HCT116 (cell line): Measurements from ENCODE around the gene PRPSAP1. TPM values are rescaled to one million over a fixed set of nuclear protein-coding genes. Genes with fewer than 3 reads are reported as not detected.

Experiments used
- ATAC-seq: fragments of 200-7000 bp; cut with Tn5 transposase; 2 replicates; pipeline ENCODE4 v1.9.1; 2020; ENCODE audit warnings: mild to moderate bottlenecking, moderate library complexity
- BruUV-seq: library from RNA; stranded (reverse); fragments of 400-500 nt; replicated peaks from 2 replicates; lab custom pipeline; 2021; lab: Mats Ljungman, UMichigan
- CTCF ChIA-PET: fragments of 300-600 bp; sonication (Branson Sonifier 250); formaldehyde crosslinking; loops from one replicate; lab custom pipeline; 2021; ENCODE audit warnings: antibody characterized with exemption; lab: Charles Lee
- POLR2A ChIA-PET: fragments of 300-600, 350-600 bp; sonication (Branson Sonifier 250); formaldehyde crosslinking; loops from one replicate; lab custom pipeline; 2021; ENCODE audit warnings: antibody characterized with exemption; lab: Charles Lee
- RAD21 ChIA-PET, 2 experiments: fragments of 300-600 bp; sonication (Branson Sonifier 250); formaldehyde crosslinking; loops; one replicate each; lab custom pipeline; 2023; ENCODE audit warnings: low total read pairs in 2 of 2; ENCODE audit not compliant: uncharacterized antibody in 2 of 2, unreplicated experiment in 2 of 2, low non-redundant PET in 1 of 2; lab: Charles Lee
- DNase-seq: peaks from one replicate; pipeline ENCODE4 v3.0.0-alpha.2; 2010; ENCODE audit warnings: low read depth, low spot score
- H2AFZ ChIP-seq: fragments of 200-600 bp; shearing (Covaris generic), sonication (generic); 2 replicates; pipeline ENCODE4 v1.6.1; 2017; ENCODE audit warnings: low read depth, mixed run types, mixed read lengths, antibody characterized with exemption, low read length; ENCODE audit not compliant: poor library complexity, severe bottlenecking
- H3K27ac ChIP-seq: 2 replicates; pipeline ENCODE4 v1.5.1; 2012; ENCODE audit warnings: low read depth, low read length
- H3K27me3 ChIP-seq: fragments of 200-600 bp; sonication (generic); 2 replicates; pipeline ENCODE4 v1.6.1; 2016; ENCODE audit warnings: mixed run types, low read length, mixed read lengths; ENCODE audit not compliant: insufficient read depth
- H3K36me3 ChIP-seq, 2 experiments: fragments of 200-500 bp in 1 of 2; fragments of 200-600 bp in 1 of 2; sonication (Bioruptor generic) in 1 of 2; sonication (generic) in 1 of 2; 2 replicates each; pipeline versions ENCODE4 v1.5.1 to v1.6.1; 2014 to 2016; ENCODE audit warnings: low read length in 2 of 2, inconsistent platforms in 1 of 2, mixed read lengths in 1 of 2, mixed run types in 1 of 2; ENCODE audit not compliant: insufficient read depth in 2 of 2, control insufficient read depth in 1 of 2
- H3K4me1 ChIP-seq, 2 experiments: fragments of 200-600 bp in 1 of 2; sonication (generic) in 1 of 2; 2 replicates each; pipeline versions ENCODE4 v1.5.1 to v1.6.1; 2012 to 2017; ENCODE audit warnings: low read length in 2 of 2, inconsistent platforms in 1 of 2, mild to moderate bottlenecking in 1 of 2, mixed read lengths in 1 of 2, mixed run types in 1 of 2, moderate library complexity in 1 of 2; ENCODE audit not compliant: insufficient read depth in 2 of 2, control insufficient read depth in 1 of 2
- H3K4me2 ChIP-seq: fragments of 200-600 bp; sonication (generic); 2 replicates; pipeline ENCODE4 v1.6.1; 2017; ENCODE audit warnings: mixed run types, low read length, mixed read lengths
- H3K4me3 ChIP-seq, 2 experiments: fragments of 200-600 bp in 1 of 2; sonication (generic) in 1 of 2; replicated peaks in 1 of 2; 2 replicates each; pipeline ENCODE4 v1.5.1; 2011 to 2016; ENCODE audit warnings: low read length in 2 of 2, control low read depth in 1 of 2, low read depth in 1 of 2, mild to moderate bottlenecking in 1 of 2, mixed read lengths in 1 of 2, mixed run types in 1 of 2
- H3K79me2 ChIP-seq: fragments of 200-600 bp; sonication (generic); 2 replicates; pipeline ENCODE4 v1.6.1; 2017; ENCODE audit warnings: mild to moderate bottlenecking, mixed run types, low read length, moderate library complexity, mixed read lengths; ENCODE audit not compliant: insufficient read depth
- H3K9ac ChIP-seq: fragments of 200-600 bp; sonication (generic); 2 replicates; pipeline ENCODE4 v1.6.1; 2016; ENCODE audit warnings: low read length, mixed read lengths
- H3K9me2 ChIP-seq: fragments of 200-600 bp; sonication (generic), shearing (Covaris generic); 2 replicates; pipeline ENCODE4 v1.6.1; 2017; ENCODE audit warnings: mixed run types, mild to moderate bottlenecking, moderate library complexity; ENCODE audit not compliant: insufficient read depth
- H3K9me3 ChIP-seq, 2 experiments: fragments of 200-500 bp in 1 of 2; fragments of 200-600 bp in 1 of 2; sonication (Bioruptor generic) in 1 of 2; sonication (generic) in 1 of 2; 2 replicates each; pipeline ENCODE4 v1.6.1; 2014 to 2017; ENCODE audit warnings: low read length in 2 of 2, mixed read lengths in 2 of 2, inconsistent platforms in 1 of 2, low read depth in 1 of 2, mild to moderate bottlenecking in 1 of 2, mixed run types in 1 of 2, moderate library complexity in 1 of 2; ENCODE audit not compliant: control insufficient read depth in 1 of 2, insufficient read depth in 1 of 2
- H4K20me1 ChIP-seq: fragments of 200-600 bp; sonication (generic), shearing (Covaris generic); 2 replicates; pipeline ENCODE4 v1.6.1; 2017; ENCODE audit warnings: mixed run types, mild to moderate bottlenecking, moderate library complexity; ENCODE audit not compliant: insufficient read depth
- ELF1 ChIP-seq: IDR thresholded peaks from 2 replicates; pipeline ENCODE4 v1.6.1; 2012; ENCODE audit warnings: low read depth, borderline replicate concordance
- EZH2 ChIP-seq: fragments of 200-600 bp; sonication (generic); IDR thresholded peaks from 2 replicates; pipeline ENCODE4 v1.6.1; 2017; ENCODE audit warnings: antibody characterized with exemption, mixed run types
- EZH2phosphoT487 ChIP-seq: fragments of 200-600 bp; IDR thresholded peaks from 2 replicates; pipeline ENCODE4 v1.6.1; 2018; ENCODE audit warnings: antibody characterized with exemption, borderline replicate concordance
- FOSL1 ChIP-seq: IDR thresholded peaks from 2 replicates; pipeline ENCODE4 v1.6.1; 2012; ENCODE audit warnings: low read depth
- JUND ChIP-seq: IDR thresholded peaks from 2 replicates; pipeline ENCODE4 v1.6.1; 2012
- POLR2A ChIP-seq: IDR thresholded peaks from 2 replicates; pipeline ENCODE4 v1.7.0; 2011; ENCODE audit warnings: borderline replicate concordance; ENCODE audit not compliant: insufficient read depth, insufficient read length; ENCODE audit errors: extremely low read depth
- RAD21 ChIP-seq: IDR thresholded peaks from 2 replicates; pipeline ENCODE4 v1.6.1; 2012; ENCODE audit warnings: low read depth, mild to moderate bottlenecking
- SIN3A ChIP-seq: IDR thresholded peaks from 2 replicates; pipeline ENCODE4 v1.6.1; 2012; ENCODE audit warnings: low read depth
- ZFX ChIP-seq: fragments of 450-650 bp; IDR thresholded peaks from 2 replicates; pipeline ENCODE4 v1.6.1; 2017
- ZNF274 ChIP-seq: fragments of 200-500 bp; sonication (Bioruptor generic); IDR thresholded peaks from 2 replicates; pipeline ENCODE4 v1.6.1; 2014; ENCODE audit warnings: mild to moderate bottlenecking, low read depth, low read length, inconsistent platforms
- intact Hi-C: fragments of 100-400 bp; cut with micrococcal nuclease; formaldehyde crosslinking; loops from 2 replicates; pipeline ENCODE4 v1.10.0; 2022
- total RNA-seq: library from RNA; stranded (reverse); gene quantifications from one replicate; pipeline ENCODE4 v1.2.1, GENCODE V29; 2021; ENCODE audit not compliant: unreplicated experiment
- TF ChIP-seq, protein P1 (sequence below): IDR thresholded peaks from 2 replicates; pipeline ENCODE4 v1.6.1; 2012
- TF ChIP-seq, protein P2 (sequence below): IDR thresholded peaks from 2 replicates; pipeline ENCODE4 v1.6.1; 2012; ENCODE audit warnings: low read depth
- TF ChIP-seq, protein P3 (sequence below), 3 experiments: fragments of 200-600 bp in 1 of 3; sonication (generic) in 1 of 3; IDR thresholded peaks in 2 of 3; conservative IDR thresholded peaks in 1 of 3; 2 replicates each; pipeline ENCODE4 v1.5.1; 2012 to 2017; ENCODE audit warnings: low read depth in 2 of 3, low read length in 2 of 3, antibody characterized with exemption in 1 of 3, borderline replicate concordance in 1 of 3, control low read depth in 1 of 3, mild to moderate bottlenecking in 1 of 3, mixed read lengths in 1 of 3, mixed run types in 1 of 3, moderate library complexity in 1 of 3; ENCODE audit not compliant: insufficient read depth in 1 of 3
- TF ChIP-seq, protein P4 (sequence below): IDR thresholded peaks from 2 replicates; pipeline ENCODE4 v1.6.1; 2012

The PRPSAP1 gene
- total RNA-seq, 1 experiment from 2014 or later, result 81.4 TPM

DNA sequence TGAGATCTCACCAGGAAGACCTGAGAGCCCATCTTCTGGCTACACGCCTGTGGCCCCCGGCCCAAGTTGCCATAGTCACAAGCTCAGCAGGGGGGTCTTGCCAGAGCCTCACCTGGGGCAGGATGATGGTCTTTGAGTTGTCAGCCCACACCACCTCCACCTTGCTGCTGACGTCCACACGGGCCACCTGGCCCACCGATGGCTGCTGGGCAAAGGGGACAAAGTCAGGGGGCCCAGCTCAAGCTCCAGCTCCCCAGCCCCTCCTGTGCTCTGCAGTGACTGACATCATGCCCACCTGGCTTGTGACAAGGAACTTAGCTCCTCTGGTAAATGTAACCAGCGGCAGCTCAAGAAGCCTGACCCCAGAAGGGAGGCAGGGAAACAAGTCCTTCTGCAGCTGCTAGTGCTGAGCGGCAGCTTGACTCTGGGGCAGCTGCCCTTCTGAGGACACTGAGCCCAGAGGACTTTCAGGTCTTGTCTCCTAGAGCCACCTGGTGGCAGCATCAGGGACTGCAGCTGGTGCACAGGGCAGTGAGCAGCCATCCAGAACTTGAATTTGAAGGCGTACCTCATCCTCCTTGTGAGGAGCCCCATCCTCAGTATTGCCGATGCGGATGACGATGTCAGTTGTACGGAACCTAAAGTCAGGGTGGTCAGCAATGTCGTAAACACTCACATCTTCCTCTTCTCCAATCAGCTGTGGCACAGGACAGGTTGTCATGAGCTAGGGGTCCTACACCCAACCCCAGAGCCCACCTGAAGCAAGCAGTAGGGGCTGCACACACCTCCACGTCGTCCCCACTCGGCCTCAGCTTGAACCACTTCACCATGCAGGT lies 44.2 kb upstream of the PRPSAP1 start:
- Histone ChIP-seq H3K4me1 (no peaks in the 10 kb centered on the region), H3K9me2 (no peaks in the 10 kb centered on the region), H3K79me2 (no peaks in the 10 kb centered on the region), H3K9ac (no peak overlapping the region), H3K4me3 (no peak overlapping the region), H3K36me3 (peaks cover 59 to 64% of the 10 kb centered on the region in 2 experiments; a peak in 3 of 4 replicates), H3K9me3 (no peaks in the 10 kb centered on the region), H3K4me2 (no peak overlapping the region), H3K27me3 (no peaks in the 10 kb centered on the region), H4K20me1 (peaks cover 4% of the 10 kb centered on the region; the same call in 1 of the 2 replicates), H3K27ac (no peak overlapping the region), H2AFZ (no peak overlapping the region)
- peak; percentile 91 for ATAC-seq
- TF ChIP-seq, protein P1, sequence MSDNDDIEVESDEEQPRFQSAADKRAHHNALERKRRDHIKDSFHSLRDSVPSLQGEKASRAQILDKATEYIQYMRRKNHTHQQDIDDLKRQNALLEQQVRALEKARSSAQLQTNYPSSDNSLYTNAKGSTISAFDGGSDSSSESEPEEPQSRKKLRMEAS, result no peak
- TF ChIP-seq, protein P2, sequence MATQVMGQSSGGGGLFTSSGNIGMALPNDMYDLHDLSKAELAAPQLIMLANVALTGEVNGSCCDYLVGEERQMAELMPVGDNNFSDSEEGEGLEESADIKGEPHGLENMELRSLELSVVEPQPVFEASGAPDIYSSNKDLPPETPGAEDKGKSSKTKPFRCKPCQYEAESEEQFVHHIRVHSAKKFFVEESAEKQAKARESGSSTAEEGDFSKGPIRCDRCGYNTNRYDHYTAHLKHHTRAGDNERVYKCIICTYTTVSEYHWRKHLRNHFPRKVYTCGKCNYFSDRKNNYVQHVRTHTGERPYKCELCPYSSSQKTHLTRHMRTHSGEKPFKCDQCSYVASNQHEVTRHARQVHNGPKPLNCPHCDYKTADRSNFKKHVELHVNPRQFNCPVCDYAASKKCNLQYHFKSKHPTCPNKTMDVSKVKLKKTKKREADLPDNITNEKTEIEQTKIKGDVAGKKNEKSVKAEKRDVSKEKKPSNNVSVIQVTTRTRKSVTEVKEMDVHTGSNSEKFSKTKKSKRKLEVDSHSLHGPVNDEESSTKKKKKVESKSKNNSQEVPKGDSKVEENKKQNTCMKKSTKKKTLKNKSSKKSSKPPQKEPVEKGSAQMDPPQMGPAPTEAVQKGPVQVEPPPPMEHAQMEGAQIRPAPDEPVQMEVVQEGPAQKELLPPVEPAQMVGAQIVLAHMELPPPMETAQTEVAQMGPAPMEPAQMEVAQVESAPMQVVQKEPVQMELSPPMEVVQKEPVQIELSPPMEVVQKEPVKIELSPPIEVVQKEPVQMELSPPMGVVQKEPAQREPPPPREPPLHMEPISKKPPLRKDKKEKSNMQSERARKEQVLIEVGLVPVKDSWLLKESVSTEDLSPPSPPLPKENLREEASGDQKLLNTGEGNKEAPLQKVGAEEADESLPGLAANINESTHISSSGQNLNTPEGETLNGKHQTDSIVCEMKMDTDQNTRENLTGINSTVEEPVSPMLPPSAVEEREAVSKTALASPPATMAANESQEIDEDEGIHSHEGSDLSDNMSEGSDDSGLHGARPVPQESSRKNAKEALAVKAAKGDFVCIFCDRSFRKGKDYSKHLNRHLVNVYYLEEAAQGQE, result no peak
- no peak for TF ChIP-seq ZNF274
- no peak for TF ChIP-seq ZFX
- no peak for TF ChIP-seq SIN3A
- TF ChIP-seq EZH2, result no peak
- peak; percentile 90 for TF ChIP-seq RAD21
- TF ChIP-seq POLR2A, result no peak
- TF ChIP-seq FOSL1, result no peak
- TF ChIP-seq, protein P3, sequence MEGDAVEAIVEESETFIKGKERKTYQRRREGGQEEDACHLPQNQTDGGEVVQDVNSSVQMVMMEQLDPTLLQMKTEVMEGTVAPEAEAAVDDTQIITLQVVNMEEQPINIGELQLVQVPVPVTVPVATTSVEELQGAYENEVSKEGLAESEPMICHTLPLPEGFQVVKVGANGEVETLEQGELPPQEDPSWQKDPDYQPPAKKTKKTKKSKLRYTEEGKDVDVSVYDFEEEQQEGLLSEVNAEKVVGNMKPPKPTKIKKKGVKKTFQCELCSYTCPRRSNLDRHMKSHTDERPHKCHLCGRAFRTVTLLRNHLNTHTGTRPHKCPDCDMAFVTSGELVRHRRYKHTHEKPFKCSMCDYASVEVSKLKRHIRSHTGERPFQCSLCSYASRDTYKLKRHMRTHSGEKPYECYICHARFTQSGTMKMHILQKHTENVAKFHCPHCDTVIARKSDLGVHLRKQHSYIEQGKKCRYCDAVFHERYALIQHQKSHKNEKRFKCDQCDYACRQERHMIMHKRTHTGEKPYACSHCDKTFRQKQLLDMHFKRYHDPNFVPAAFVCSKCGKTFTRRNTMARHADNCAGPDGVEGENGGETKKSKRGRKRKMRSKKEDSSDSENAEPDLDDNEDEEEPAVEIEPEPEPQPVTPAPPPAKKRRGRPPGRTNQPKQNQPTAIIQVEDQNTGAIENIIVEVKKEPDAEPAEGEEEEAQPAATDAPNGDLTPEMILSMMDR (IDR thresholded peaks at IDR 0.05 in 2 of 3, conservative IDR thresholded peaks at IDR 0.05 in 1 of 3; ENCODE audit: borderline replicate concordance in 1 of 3, insufficient read depth in 1 of 3, low read depth in 2 of 3, low read length in 2 of 3), result peak; percentile 87 to 100 (median 99)
- TF ChIP-seq, protein P4, sequence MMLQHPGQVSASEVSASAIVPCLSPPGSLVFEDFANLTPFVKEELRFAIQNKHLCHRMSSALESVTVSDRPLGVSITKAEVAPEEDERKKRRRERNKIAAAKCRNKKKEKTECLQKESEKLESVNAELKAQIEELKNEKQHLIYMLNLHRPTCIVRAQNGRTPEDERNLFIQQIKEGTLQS, result no peak
- no peak for TF ChIP-seq JUND
- no peak for TF ChIP-seq EZH2phosphoT487
- TF ChIP-seq ELF1, result no peak
- CTCF ChIA-PET, result interaction anchor here (0.6 to 3.9 kb wide), 33 partner anchors 8 to 493 kb away, joined by 3 to 64 read pairs (median 5); partner anchors contain the start of genes PRPSAP1 and SPHK1
- peak; percentile 68 for DNase-seq
- intact Hi-C loops, result loop anchor here (1.0 to 2.0 kb wide), 2 partner anchors 27 to 95 kb away; no protein-coding TSS in a partner anchor
- POLR2A ChIA-PET, result interaction anchor here (1.1 to 1.5 kb wide), 3 partner anchors 44 to 98 kb away, joined by 3 to 4 read pairs (median 3); no protein-coding TSS in a partner anchor
- RAD21 ChIA-PET, result interaction anchor here (0.7 to 2.0 kb wide), 7 partner anchors 32 to 94 kb away, joined by 3 to 9 read pairs (median 4); no protein-coding TSS in a partner anchor
- no TSS peak for BruUV-seq
